Upper lobe of left lung (tissue), 6 donors: ENCODE results near the gene RNF150. TPM values are rescaled to one million over a fixed set of nuclear protein-coding genes. Genes with fewer than 3 reads are reported as not detected.

Source experiments
- ATAC-seq, 2 donors: fragments of 200-7000 bp; cut with Tn5 transposase; one replicate each; pipeline ENCODE4 v1.9.1; 2022; ENCODE audit warnings: mild to moderate bottlenecking in 2 of 2, moderate library complexity in 2 of 2; ENCODE audit not compliant: low FRiP score in 2 of 2
- DNase-seq, 2 donors: peaks; one replicate each; pipeline ENCODE4 v3.0.0-alpha.2; 2019 to 2020
- H3K27ac ChIP-seq, 4 donors: fragments of 200-600 bp; sonication (generic); one replicate each; pipeline ENCODE4 v1.5.1; 2016 to 2019
- H3K27me3 ChIP-seq, 4 donors: fragments of 200-600 bp; sonication (generic); one replicate each; pipeline ENCODE4 v1.5.1; 2017 to 2019
- H3K36me3 ChIP-seq, 4 donors: fragments of 200-600 bp; sonication (generic); one replicate each; pipeline ENCODE4 v1.5.1; 2016 to 2019
- H3K4me1 ChIP-seq, 4 donors: fragments of 200-600 bp; sonication (generic); one replicate each; pipeline ENCODE4 v1.5.1; 2018 to 2019
- H3K4me3 ChIP-seq, 4 donors: fragments of 200-600 bp; sonication (generic); one replicate each; pipeline ENCODE4 v1.5.1; 2017 to 2019; ENCODE audit warnings: mild to moderate bottlenecking in 2 of 4, moderate library complexity in 1 of 4
- H3K9me3 ChIP-seq, 4 donors: fragments of 200-600 bp; sonication (generic); one replicate each; pipeline ENCODE4 v1.5.1; 2018 to 2019
- EP300 ChIP-seq, 4 donors: sonication (generic); formaldehyde crosslinking; IDR thresholded peaks; one replicate each; pipeline ENCODE4 v1.5.1; 2017; ENCODE audit warnings: antibody characterized with exemption in 4 of 4, control low read depth in 2 of 4
- POLR2A ChIP-seq, 4 donors: fragments of 450-650 bp; IDR thresholded peaks; one replicate each; pipeline ENCODE4 v1.5.1; 2016 to 2017; ENCODE audit warnings: antibody characterized with exemption in 4 of 4, mild to moderate bottlenecking in 2 of 4
- POLR2AphosphoS5 ChIP-seq, 2 donors: sonication (generic); formaldehyde crosslinking; IDR thresholded peaks; one replicate each; pipeline ENCODE4 v1.5.1; 2017; ENCODE audit warnings: antibody characterized with exemption in 2 of 2
- WGBS, 2 donors: methylation state at CpG; one replicate each; pipeline ENCODE4 v1.1.5; 2017 to 2018; 5-methylcytosine and 5-hydroxymethylcytosine counted together
- total RNA-seq, 6 donors: library from RNA; depleted of rRNA in 4 of 6; stranded (reverse); fragments of >200 nt in 4 of 6; gene quantifications; one replicate each; pipeline versions ENCODE4 v1.1.0 to v1.2.1, GENCODE V29; 2016 to 2021
- TF ChIP-seq, protein P1 (sequence below), 6 experiments: fragments of 450-650 bp in 4 of 6; fragments of 200-600 bp in 2 of 6; sonication (generic) in 2 of 6; IDR thresholded peaks; one replicate each; pipeline ENCODE4 v1.5.1; 2016 to 2019; ENCODE audit warnings: antibody characterized with exemption in 6 of 6
- donor health status: DM: no; HTN: no; CAD: no; lungs with moderate emphysema.
- donor health status: DM: no; HTN: yes; CAD: no; lungs with severe emphysema.

The RNF150 gene
- total RNA-seq, 6 donors from 2014 or later, result 0.46 to 2.1 (median 1.4) TPM

DNA sequence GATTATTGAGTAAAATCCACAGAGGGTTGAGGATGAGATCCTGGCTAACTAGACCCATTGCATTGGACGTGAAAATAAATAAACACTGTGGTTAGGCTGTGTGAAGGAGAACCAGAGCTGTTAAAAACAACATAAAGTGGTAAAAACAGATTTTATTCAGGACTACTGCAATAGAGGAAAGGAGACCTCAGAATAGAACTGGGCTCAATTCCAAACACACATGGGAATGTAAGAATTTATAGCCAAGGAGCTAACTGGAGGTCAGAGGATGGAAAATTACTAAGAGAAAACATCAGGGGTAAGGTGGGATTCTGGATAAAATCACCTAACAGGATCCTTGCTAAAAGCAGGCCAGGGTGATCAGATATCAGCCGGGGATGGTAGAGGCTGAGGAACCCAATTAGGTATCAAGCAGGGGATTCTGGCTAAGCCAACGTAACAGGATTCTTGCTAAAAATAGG, 112.4 kb downstream of the RNF150 start:
- no peak overlapping the region for H3K4me3 ChIP-seq
- peaks cover 0 to 3% (median 0%) of the 10 kb centered on the region in 4 donors for H3K4me1 ChIP-seq
- TF ChIP-seq, protein P1, sequence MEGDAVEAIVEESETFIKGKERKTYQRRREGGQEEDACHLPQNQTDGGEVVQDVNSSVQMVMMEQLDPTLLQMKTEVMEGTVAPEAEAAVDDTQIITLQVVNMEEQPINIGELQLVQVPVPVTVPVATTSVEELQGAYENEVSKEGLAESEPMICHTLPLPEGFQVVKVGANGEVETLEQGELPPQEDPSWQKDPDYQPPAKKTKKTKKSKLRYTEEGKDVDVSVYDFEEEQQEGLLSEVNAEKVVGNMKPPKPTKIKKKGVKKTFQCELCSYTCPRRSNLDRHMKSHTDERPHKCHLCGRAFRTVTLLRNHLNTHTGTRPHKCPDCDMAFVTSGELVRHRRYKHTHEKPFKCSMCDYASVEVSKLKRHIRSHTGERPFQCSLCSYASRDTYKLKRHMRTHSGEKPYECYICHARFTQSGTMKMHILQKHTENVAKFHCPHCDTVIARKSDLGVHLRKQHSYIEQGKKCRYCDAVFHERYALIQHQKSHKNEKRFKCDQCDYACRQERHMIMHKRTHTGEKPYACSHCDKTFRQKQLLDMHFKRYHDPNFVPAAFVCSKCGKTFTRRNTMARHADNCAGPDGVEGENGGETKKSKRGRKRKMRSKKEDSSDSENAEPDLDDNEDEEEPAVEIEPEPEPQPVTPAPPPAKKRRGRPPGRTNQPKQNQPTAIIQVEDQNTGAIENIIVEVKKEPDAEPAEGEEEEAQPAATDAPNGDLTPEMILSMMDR (IDR thresholded peaks at IDR 0.05), result no peak
- TF ChIP-seq POLR2A (IDR thresholded peaks at IDR 0.05), result no peak
- DNase-seq, result no peak
- ATAC-seq, result no peak
- no peaks in the 10 kb centered on the region for H3K9me3 ChIP-seq
- WGBS, 2 donors, result 63 to 76% methylated on average over 3 of the region's 3 CpGs
- no peak overlapping the region for H3K27ac ChIP-seq
- H3K36me3 ChIP-seq, result no peaks in the 10 kb centered on the region
- H3K27me3 ChIP-seq, result no peaks in the 10 kb centered on the region

- ATAC-seq (no peak), DNase-seq (no peak)
- Histone ChIP-seq H3K27ac (no peak overlapping the region), H3K36me3 (no peaks in the 10 kb centered on the region), H3K4me3 (no peak overlapping the region), H3K4me1 (peaks cover 0 to 3% (median 0%) of the 10 kb centered on the region in 4 donors), H3K27me3 (no peaks in the 10 kb centered on the region), H3K9me3 (no peaks in the 10 kb centered on the region)
- WGBS, 2 donors, result 83 to 88% methylated on average over 4 of the region's 4 CpGs
- TF ChIP-seq EP300 (IDR thresholded peaks at IDR 0.05) (no peak), POLR2AphosphoS5 (IDR thresholded peaks at IDR 0.05) (no peak), POLR2A (IDR thresholded peaks at IDR 0.05) (no peak)
- TF ChIP-seq, protein P1 (IDR thresholded peaks at IDR 0.05), result no peak
Measured at GRCh38 chr4:141019768-141020167, 113.5 kb downstream of the RNF150 start.

GRCh38 chr4:141016117-141016798, 117.0 kb downstream of the RNF150 start:
- TF ChIP-seq, protein P1 (IDR thresholded peaks at IDR 0.05), result no peak
- TF ChIP-seq EP300 (IDR thresholded peaks at IDR 0.05) (no peak), POLR2A (IDR thresholded peaks at IDR 0.05) (no peak), POLR2AphosphoS5 (IDR thresholded peaks at IDR 0.05) (no peak)

GRCh38 chr4:141013899-141014298, 119.4 kb downstream of the RNF150 start:
- Histone ChIP-seq H3K9me3 (no peaks in the 10 kb centered on the region), H3K4me3 (no peak overlapping the region), H3K27ac (no peak overlapping the region), H3K36me3 (no peaks in the 10 kb centered on the region), H3K27me3 (no peaks in the 10 kb centered on the region), H3K4me1 (no peaks in the 10 kb centered on the region)
- no peak for ATAC-seq
- TF ChIP-seq POLR2AphosphoS5 (IDR thresholded peaks at IDR 0.05) (no peak), POLR2A (IDR thresholded peaks at IDR 0.05) (no peak), EP300 (IDR thresholded peaks at IDR 0.05) (no peak)
- TF ChIP-seq, protein P1 (IDR thresholded peaks at IDR 0.05), result no peak
- WGBS, 2 donors, result 59 to 65% methylated on average over 3 of the region's 3 CpGs
- no peak for DNase-seq

More at GRCh38 chr4:141016117-141016798, 117.0 kb downstream of the RNF150 start:
- Histone ChIP-seq H3K9me3 (no peaks in the 10 kb centered on the region), H3K27ac (no peak overlapping the region), H3K27me3 (no peaks in the 10 kb centered on the region), H3K4me3 (no peak overlapping the region), H3K4me1 (no peaks in the 10 kb centered on the region), H3K36me3 (no peaks in the 10 kb centered on the region)
- ATAC-seq (no peak), DNase-seq (no peak)
- 75% methylated on average over 8 of the region's 8 CpGs for WGBS, 2 donors

DNA sequence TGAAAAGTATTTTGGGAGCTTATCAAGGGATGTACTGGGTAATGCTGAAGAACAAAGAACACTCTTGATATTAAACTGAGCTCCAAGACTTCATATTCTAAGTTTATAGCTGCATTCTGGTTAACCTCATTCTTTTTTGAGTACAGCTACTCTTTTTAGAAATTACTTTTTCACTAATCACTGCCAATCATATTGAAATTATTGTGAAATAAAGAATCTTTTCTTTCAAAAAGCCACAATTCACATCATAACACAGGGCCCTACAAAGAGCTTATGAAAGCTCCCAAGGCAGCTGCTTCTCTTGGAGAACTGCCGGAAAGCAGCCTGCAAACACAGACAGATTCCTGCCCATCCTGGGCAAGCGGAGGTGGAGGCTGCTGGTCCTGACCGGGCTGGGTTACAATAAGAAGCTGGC, 121.4 kb downstream of the RNF150 start:
- 82 to 97% methylated on average over 3 of the region's 3 CpGs for WGBS, 2 donors
- Histone ChIP-seq H3K36me3 (no peaks in the 10 kb centered on the region), H3K4me3 (no peak overlapping the region), H3K27me3 (no peaks in the 10 kb centered on the region), H3K4me1 (no peaks in the 10 kb centered on the region), H3K9me3 (no peaks in the 10 kb centered on the region), H3K27ac (no peak overlapping the region)
- TF ChIP-seq, protein P1 (IDR thresholded peaks at IDR 0.05), result no peak
- TF ChIP-seq EP300 (IDR thresholded peaks at IDR 0.05), result no peak
- TF ChIP-seq POLR2AphosphoS5 (IDR thresholded peaks at IDR 0.05), result no peak
- ATAC-seq (no peak), DNase-seq (no peak)
